AG09319 (cell line): ENCODE results near the gene SLC37A3.

Experiments used
- DNase-seq: peaks from one replicate; pipeline ENCODE4 v3.0.0-alpha.2; 2010; ENCODE audit warnings: low read depth; ENCODE audit errors: extremely low read depth
- TF ChIP-seq, protein P1 (sequence below): IDR thresholded peaks from 2 replicates; pipeline ENCODE4 v1.5.1; 2011; ENCODE audit warnings: low read depth, mild to moderate bottlenecking, inconsistent platforms, low read length, moderate library complexity

The SLC37A3 gene

DNA sequence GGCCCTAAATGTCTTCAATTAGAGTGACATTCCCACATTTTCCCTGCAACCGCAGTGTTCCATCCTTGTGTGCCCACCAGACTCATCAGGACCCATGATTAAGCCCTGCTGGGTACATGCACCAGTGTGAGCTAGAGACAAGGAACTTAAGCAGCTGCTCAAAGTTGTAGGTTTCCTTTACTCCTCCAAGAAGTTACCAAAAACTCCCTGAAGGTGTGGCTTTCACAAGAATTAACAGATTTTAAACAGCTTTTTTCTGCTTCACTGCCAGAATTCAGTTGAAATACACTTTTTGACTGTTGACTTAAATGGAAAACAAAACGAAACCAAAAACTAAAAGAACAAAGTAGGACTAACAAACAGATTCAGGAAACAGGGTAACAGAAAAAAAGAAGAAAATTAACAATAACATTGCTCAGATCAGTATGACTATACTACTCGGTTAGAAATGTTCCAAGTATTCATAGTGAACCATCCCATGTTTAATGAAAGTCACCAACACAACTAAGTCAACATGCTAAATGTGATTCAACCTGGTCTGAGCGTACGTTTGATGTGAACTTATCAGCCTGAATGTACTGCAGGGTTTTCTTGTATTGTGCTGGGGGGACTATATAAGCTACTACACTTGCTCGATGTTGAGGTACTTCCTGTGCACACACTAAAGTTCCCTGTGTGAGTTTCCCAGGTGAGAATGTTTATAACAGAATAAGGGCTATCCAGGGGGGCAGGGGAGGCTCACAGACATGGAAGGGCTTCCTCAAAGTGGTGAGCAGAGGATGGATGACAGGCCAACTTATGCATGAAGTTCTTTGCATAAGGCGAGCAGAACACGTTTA is 22.2 kb downstream of the SLC37A3 start:
- TF ChIP-seq, protein P1, sequence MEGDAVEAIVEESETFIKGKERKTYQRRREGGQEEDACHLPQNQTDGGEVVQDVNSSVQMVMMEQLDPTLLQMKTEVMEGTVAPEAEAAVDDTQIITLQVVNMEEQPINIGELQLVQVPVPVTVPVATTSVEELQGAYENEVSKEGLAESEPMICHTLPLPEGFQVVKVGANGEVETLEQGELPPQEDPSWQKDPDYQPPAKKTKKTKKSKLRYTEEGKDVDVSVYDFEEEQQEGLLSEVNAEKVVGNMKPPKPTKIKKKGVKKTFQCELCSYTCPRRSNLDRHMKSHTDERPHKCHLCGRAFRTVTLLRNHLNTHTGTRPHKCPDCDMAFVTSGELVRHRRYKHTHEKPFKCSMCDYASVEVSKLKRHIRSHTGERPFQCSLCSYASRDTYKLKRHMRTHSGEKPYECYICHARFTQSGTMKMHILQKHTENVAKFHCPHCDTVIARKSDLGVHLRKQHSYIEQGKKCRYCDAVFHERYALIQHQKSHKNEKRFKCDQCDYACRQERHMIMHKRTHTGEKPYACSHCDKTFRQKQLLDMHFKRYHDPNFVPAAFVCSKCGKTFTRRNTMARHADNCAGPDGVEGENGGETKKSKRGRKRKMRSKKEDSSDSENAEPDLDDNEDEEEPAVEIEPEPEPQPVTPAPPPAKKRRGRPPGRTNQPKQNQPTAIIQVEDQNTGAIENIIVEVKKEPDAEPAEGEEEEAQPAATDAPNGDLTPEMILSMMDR: no peak
- DNase-seq: no peak

DNA sequence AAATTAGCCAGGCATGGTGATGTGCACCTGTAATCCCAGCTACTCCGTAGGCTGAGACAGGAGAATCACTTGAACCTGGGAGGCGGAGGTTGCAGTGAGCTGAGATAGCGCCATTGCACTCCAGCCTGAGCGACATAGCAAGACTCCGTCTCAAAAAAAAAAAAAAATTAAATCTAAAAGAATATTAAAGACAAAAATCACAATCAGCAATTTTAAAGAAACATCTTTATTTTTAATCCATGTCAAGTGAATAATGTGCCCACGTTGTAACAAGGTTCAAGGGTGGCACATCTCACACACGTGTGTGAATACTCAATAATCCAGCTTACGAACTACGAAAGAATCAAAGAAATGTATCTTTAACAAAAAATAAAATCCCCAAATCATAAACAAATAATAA is 23.0 kb downstream of the SLC37A3 start:
- no peak for DNase-seq
- TF ChIP-seq, protein P1: no peak

DNA sequence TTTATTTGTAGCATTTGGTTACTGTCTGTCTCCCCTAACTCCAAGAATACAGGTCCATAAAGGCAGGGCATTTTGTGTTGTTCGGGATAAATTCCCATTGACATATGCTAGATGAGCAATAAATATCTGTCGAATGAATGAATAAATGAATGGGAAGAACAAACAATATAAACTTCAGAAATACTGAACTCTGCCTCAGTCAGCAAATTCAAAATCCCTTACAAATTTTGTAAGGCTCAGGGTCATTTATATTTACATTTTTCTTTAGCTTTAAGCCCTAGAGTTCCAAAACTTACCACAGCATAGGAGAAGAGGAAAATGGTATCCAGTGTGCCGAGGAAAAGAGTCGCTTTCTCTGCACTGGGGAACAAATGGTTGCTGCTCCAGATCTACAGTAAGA is 29.0 kb downstream of the SLC37A3 start:
- no peak for DNase-seq
- TF ChIP-seq, protein P1: no peak

DNA sequence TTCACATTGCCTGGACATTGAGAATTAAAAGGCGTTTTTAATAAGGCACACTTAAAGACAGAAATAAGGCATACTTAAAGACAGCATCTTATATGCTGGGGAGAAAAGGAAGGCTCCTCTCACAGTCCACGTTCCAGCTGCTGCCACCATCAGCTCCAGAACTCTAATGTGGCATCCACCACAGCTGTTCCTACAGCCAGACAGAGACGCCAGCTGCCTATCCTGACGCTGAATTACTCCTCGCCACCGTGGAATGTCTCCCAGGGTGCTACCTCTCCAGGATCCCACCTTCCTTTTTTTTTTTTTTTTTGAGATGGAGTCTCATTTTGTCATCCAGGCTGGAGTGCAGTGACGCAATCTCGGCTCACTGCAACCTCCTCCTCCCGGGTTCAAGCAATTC is 30.8 kb downstream of the SLC37A3 start:
- no peak for DNase-seq
- TF ChIP-seq, protein P1: no peak

DNA sequence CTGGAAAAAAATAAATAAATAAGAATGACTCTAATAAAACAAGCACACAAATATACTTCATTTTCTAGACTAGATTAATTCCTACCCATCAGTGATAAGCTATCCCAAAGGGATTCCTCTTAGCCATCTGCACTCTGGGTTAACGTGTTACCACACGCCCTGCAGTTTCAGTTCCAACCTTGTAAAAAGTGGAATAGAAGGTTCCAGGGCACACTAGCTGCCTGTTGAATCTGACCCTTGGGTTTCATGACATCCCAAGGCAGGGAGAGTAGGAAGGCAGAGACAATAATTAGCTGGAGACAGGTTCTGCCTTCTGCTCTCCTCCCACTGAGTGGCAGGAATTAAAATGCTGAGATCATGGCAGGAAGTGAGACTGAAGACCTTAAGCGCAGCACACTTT is 33.5 kb downstream of the SLC37A3 start:
- TF ChIP-seq, protein P1: no peak
- no peak for DNase-seq

DNA sequence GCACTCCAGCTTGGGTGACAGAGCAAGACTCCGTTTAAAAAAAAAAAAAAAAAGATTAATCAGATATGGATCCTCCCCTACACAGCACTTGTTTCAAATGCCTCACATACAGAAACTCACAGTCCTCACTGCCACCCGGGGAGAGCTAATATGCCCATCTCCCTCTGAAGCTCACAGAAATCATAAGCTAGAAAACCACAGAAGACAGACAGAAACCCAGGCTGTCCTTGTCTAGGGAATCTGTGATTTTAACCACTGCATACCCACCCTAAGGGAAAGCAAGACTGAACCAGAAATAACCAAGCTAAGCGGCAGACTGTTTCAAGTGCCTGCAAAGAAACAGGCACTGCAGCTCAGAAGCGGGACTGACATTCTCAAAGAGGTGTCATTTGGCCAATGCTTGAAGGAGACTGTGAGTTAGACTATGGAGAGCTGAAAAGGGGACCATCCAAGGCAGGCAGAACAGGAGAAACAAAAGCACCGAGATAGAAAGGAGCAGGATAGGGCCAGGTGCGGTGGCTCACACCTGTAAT is 37.6 kb downstream of the SLC37A3 start:
- TF ChIP-seq, protein P1: no peak
- no peak for DNase-seq

DNA sequence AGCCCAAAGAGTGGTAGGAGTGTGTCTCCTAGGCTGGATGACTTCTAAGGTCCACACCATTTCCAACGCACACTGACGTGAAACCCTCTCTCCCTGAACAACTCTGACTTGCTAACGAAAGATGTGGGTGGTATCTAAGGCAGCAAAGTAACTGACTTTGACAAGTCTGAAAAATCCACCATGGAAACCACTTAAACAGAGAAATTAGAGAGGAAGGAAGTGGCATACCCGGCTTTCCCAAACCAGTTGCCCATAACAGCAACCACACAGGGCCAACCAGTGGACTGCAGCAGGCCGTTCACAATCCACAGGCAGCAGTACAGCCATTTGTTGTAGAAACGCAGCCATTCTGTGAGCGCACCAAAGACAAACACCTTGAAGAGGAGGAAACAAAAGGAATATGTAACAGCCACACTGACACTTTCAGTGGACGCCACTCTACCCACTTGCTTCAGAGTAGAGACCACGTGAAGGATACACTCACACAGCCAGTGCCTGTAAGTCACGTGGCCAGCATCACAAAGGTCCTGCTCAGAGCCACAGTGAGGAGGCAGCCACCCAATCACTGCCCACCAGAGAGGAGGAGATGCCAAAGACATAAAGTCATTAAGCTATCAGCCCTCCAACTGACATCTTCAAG is 39.8 kb downstream of the SLC37A3 start:
- no peak for DNase-seq

More for the DNA sequence above, 39.8 kb downstream of the SLC37A3 start:
- TF ChIP-seq, protein P1: no peak
